Pulmonary artery endothelial cell (primary cell): ENCODE measurements around the gene CHPF. TPM values are rescaled to one million over a fixed set of nuclear protein-coding genes. Genes with fewer than 3 reads are reported as not detected.

ENCODE experiments used
- DNase-seq: peaks from one replicate; pipeline ENCODE4 v3.0.0-alpha.2; 2011; ENCODE audit warnings: low read depth, low spot score
- total RNA-seq: library from RNA; depleted of rRNA; stranded (reverse); fragments of >200 nt; gene quantifications from 2 replicates; pipeline ENCODE4 v1.2.3, GENCODE V29; 2014

CHPF gene
- total RNA-seq, 1 donor from 2014 or later, result 0.86 TPM

DNA sequence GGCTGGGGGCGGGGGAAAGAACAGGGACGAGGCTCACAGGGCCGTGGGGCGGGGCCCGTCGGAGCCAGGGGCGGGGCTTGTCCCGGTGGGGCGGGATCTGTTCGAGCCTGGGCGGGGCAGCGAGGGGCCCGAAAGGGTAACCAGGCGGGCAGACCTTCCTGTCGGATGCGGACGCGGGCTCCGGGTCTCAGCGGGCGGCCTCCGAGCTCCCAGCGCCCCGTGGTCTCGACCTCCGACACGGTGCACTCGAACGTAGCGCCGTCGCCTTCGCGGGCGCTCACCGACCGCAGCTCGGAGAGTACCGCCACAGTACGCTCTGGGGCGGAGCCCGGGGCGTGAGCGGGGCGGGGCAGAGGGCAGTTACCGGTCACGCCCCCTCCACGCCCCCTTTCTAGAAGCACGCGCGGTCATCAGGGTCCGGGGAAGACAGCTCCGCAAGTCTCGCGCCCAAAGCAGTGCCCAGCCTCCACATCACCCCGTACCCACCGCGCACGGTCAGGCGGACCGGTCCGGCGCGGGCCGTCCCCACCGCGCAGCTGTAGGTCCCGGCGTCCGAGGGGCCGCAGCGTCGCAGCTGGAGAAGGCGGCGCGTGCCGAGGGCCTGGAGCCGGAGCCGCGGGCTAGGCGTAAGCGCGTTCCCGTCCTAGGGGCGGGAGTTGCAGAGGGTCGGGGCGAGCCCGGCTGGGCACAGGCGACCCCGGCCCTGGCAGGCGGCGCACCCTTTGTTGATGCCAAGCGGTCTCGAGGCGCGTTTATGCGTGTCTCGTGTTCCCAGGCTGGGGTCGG, 9.0 kb upstream of the CHPF start:
- peak; percentile 13 for DNase-seq

- DNase-seq, result no peak
Measured at GRCh38 chr2:219551441-219552381, 8.1 kb upstream of the CHPF start.

- DNase-seq, result no peak
Measured at GRCh38 chr2:219549619-219550018, 6.0 kb upstream of the CHPF start.

- no peak for DNase-seq
Measured at GRCh38 chr2:219548990-219549389, 5.4 kb upstream of the CHPF start.

DNA sequence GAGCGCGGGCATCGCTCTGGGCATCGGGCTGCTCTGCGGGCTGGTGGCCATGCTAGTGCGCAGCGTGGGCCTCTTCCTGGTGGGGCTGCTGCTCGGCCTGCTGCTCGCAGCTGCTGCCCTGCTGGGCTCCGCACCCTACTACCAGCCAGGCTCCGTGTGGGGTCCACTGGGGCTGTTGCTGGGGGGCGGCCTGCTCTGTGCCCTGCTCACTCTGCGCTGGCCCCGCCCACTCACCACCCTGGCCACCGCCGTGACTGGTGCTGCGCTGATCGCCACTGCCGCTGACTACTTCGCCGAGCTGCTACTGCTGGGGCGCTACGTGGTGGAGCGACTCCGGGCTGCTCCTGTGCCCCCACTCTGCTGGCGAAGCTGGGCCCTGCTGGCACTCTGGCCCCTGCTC, 4.0 kb upstream of the CHPF start:
- no peak for DNase-seq

DNA sequence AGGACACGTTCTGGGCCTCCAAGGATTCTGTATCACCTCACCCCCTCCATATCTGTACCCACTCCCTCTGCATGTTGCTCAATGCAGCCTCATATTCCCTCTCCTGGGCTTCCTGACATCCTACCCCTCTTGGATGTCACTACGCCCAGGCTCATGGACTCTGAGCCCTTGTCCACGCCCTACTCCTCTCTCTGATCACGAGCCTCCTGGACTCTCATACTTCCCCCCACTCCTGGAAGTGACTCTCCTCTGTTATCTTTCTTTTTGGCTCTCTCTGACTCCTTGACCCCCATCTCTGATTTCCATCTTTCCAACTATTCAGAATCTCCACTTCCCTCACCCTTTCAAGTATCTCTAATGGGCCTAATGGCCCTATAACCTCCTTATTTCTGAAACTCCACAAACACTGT, 2.3 kb upstream of the CHPF start:
- no peak for DNase-seq

- no peak for DNase-seq
Measured at GRCh38 chr2:219545295-219545942, 1.8 kb upstream of the CHPF start.

DNA sequence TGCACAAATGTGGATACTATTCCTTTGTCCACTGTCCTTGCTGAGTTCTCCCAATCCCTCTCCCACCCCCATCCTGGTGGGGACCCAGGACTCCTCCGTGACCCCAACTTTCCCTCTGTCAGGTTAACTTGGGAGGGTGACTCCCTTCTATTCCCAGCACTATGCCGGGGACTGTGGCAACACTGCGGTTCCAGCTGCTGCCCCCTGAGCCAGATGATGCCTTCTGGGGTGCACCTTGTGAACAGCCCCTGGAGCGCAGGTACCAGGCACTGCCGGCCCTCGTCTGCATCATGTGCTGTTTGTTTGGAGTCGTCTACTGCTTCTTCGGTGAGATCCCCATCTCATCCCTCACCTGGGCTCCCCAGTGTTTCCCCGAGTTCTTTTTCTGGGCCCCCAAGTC, 958 bp upstream of the CHPF start:
- no peak for DNase-seq

GRCh38 chr2:219542931-219543595, 546 bp downstream of the CHPF start:
- no peak for DNase-seq

GRCh38 chr2:219541611-219542180, 1.9 kb downstream of the CHPF start:
- no peak for DNase-seq

DNA sequence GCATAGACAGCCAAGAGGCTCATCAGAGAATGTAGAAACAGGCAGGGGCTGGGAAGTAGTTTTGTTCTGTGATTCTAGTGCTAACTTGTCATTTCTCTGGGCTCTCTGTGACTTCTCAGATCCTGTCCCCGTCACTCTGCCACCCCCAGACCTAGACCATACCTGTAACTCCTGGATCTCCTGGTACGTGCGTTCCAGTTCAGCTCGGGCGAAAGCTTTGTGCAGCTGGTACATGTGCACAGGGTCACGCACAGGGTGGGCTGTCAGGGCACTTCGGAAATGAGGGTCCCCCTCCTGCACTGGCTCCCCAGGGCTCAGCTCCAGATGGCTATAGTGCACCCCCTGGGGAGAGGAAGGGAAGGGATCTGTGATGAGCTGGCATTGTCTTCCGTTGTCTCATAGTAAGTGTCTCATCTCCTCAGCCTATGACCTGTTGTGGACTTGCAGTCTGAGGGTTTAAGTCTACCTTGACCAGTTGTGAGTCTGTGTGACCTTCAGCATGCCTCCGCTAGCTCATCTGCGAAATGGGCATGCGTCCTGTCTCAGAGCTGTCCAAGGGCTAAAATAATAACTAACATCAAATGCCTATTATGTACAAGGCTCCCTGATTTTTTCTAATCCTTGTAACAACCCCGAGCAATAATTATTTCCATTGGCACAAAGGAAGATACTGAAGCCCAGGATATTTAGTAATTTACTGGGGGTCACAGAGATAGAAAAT, 2.7 kb downstream of the CHPF start:
- no peak for DNase-seq

DNA sequence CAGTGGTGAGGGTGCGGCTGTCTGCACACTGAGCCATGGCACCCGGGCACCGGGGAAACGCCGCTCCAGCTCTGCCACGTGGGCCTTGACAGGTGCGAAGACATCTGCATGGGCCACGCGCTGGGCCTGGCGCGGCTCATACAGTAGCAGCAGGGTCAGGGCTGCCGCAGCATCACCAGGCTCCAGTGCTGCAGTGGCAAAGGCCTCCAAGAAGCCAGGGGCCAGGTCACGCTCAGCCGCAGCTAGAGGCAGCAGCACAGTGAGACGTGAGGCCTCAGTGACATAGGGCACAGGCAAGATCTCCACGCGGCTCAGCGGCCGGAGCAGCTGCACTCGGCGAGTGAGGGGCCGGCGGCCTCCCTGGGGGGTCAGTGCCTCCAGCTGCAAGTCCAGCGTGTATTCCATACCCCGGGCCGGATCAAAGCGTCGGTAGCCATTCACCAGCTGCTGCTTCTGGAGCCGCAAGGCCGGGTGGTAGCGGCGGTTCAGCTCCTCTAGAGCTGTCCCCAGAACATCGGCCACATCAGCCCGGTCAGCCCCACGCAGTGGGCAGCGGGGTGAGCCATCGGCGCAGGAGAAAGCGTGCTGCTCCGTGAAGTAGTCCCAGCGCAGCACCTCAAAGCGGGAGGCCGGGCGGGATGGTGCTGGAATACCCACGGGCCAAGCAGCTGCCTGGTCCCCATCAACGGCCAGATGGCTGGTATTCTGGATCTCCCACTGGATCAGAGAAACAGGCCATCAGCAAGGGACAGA, 3.5 kb downstream of the CHPF start:
- no peak for DNase-seq

- DNase-seq, result no peak
Measured at GRCh38 chr2:219538956-219539788, 4.4 kb downstream of the CHPF start.

DNA sequence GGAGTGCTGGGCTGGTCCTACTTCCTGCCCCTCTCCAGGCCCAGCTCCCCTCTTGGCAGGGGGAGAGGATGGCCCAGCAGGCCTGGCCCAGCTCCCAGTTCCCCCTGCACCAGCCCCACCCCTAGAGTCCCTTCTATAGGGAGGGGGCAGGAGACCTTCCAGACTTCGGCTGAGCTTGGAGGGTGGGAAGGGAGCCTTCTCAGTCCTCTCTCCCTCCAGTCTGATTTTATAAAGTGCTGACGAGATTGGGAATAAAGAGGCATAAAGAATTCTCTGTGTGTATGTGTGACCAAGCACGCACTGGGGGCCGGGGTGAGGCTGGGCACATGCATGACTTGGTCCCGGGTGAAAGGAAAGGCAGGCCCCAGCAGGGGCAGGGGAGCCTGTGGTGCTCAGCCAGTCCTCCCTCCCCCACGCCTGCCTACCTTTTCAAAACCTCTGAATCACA, 5.1 kb downstream of the CHPF start:
- DNase-seq, result no peak

DNA sequence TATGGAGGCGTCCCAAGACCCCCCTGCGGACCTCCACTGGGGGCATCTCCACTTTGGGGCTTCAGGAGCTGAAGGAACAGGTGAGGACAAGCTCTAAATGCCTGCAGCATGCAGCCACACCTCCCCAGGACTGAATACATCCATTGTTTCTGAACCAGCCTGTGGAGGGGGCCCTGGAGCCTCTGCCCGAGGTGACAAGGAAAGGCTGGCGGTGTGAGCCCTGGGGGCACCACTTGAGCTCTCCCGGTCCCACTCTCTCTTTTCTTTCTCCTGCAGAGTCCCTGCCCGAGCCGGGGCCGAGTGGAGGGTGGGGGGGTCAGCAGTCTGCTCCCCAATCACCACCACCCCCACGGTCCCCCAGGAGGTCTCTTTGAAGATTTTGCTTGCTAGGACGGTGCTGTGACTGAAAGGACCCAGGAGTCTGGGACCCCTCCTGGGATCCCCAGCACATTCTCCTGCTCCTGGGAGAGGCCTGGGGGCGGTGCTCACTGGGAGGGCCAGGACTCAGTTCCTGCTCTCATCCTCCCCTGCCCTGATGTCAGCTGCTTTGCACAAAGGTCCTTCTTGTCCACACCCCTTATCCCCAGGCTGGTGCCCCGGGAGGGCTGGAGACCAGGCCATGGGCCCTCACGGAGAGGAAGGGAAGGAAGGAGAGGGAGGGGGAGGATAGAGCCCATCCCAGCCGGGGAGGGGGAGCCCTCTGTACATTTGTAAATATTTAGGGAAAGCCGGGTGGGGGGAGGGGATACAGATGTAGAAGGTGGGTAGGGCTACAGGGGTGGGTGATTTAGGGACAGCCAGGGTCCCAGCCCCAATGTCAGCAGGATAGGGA, 5.7 kb downstream of the CHPF start:
- DNase-seq, result no peak

DNA sequence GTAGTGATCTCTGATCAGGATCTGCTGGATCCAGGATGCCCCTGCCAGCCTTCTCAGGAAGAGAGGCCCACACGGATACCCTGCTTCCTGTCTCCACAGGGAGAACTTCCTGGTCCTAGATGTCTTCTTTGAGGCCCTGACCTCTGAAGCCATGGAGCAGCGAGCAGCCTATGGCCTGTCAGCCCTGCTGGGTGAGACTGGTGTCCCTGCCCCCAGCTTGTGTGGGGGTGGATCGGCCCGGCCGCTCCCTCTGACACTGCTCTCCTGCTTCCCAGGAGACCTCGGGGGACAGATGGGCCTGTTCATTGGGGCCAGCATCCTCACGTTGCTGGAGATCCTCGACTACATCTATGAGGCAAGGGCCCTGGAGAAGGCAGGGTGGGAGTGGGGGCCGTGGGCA, 6.6 kb downstream of the CHPF start:
- DNase-seq, result no peak

DNA sequence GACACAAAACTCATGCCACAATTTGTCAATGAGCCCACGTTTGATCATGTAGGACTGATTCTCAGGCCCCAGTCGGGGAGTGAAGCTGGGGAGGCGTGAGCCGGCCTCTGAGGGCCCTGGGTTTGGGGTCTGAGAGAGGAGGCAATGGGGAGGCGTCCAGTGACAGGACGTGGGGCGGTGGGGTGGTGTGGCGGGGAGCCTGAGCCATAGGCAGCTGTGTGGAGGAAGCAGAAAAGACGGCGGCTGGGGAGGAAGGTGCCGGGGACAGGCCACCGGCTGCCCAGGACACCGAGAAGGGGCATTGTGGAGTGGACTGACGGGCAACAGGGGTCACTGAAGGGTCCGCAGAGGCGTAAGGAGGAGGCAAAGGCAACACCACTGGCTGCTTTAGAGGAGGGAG, 7.2 kb downstream of the CHPF start:
- no peak for DNase-seq
